WERI-Rb-1 (cell line): ENCODE results near the gene CDK4.

Experiments used
- DNase-seq: peaks from one replicate; pipeline ENCODE4 v3.0.0-alpha.2; 2020
- H3K27ac ChIP-seq: fragments of 250-450 bp; sonication (Bioruptor Pico); 2 replicates; pipeline ENCODE4 v1.5.1; 2020; ENCODE audit warnings: mild to moderate bottlenecking, moderate library complexity
- H3K27me3 ChIP-seq: fragments of 250-450 bp; sonication (Bioruptor Pico); 2 replicates; pipeline ENCODE4 v1.5.1; 2021; ENCODE audit warnings: mild to moderate bottlenecking, low read depth, moderate library complexity; ENCODE audit not compliant: insufficient read depth, severe bottlenecking
- H3K36me3 ChIP-seq: fragments of 250-450 bp; sonication (Bioruptor Pico); 2 replicates; pipeline ENCODE4 v1.5.1; 2020; ENCODE audit warnings: mild to moderate bottlenecking, moderate library complexity
- H3K4me3 ChIP-seq: 2 replicates; pipeline ENCODE4 v1.5.1; 2011; ENCODE audit warnings: low read depth, mild to moderate bottlenecking, control low read depth, low read length
- H3K9me3 ChIP-seq: fragments of 250-450 bp; sonication (Bioruptor Pico); 2 replicates; pipeline ENCODE4 v1.5.1; 2021; ENCODE audit warnings: mild to moderate bottlenecking, moderate library complexity; ENCODE audit not compliant: severe bottlenecking
- TF ChIP-seq, protein P1 (sequence below): IDR thresholded peaks from 2 replicates; pipeline ENCODE4 v1.5.1; 2011; ENCODE audit warnings: low read depth, mild to moderate bottlenecking, control low read depth, inconsistent platforms, low read length

Gene CDK4

DNA sequence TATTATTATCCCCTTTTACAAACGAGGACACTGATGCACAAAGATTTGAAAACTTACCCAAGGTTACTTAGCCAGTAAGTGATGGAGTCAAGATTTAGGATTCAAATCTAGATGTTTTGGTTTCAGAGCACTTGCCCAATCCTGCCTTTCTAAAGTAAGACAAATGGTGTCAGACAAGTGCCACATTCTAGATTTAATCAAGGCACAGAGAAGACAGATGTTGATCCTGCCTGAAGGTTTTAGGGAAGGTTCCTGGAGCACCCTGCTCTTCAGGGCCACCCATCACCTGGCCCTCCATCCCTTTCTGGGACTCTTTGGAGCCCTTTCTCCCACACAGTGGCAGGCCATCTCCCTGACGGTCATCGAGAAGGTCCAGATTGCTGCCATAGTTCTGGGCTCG, 5.7 kb upstream of the CDK4 start:
- Histone ChIP-seq H3K9me3 (no peaks in the 10 kb centered on the region), H3K4me3 (no peak overlapping the region), H3K27me3 (no peaks in the 10 kb centered on the region), H3K36me3 (peaks cover 45% of the 10 kb centered on the region), H3K27ac (no peak overlapping the region)
- no peak for DNase-seq
- TF ChIP-seq, protein P1, sequence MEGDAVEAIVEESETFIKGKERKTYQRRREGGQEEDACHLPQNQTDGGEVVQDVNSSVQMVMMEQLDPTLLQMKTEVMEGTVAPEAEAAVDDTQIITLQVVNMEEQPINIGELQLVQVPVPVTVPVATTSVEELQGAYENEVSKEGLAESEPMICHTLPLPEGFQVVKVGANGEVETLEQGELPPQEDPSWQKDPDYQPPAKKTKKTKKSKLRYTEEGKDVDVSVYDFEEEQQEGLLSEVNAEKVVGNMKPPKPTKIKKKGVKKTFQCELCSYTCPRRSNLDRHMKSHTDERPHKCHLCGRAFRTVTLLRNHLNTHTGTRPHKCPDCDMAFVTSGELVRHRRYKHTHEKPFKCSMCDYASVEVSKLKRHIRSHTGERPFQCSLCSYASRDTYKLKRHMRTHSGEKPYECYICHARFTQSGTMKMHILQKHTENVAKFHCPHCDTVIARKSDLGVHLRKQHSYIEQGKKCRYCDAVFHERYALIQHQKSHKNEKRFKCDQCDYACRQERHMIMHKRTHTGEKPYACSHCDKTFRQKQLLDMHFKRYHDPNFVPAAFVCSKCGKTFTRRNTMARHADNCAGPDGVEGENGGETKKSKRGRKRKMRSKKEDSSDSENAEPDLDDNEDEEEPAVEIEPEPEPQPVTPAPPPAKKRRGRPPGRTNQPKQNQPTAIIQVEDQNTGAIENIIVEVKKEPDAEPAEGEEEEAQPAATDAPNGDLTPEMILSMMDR: no peak

DNA sequence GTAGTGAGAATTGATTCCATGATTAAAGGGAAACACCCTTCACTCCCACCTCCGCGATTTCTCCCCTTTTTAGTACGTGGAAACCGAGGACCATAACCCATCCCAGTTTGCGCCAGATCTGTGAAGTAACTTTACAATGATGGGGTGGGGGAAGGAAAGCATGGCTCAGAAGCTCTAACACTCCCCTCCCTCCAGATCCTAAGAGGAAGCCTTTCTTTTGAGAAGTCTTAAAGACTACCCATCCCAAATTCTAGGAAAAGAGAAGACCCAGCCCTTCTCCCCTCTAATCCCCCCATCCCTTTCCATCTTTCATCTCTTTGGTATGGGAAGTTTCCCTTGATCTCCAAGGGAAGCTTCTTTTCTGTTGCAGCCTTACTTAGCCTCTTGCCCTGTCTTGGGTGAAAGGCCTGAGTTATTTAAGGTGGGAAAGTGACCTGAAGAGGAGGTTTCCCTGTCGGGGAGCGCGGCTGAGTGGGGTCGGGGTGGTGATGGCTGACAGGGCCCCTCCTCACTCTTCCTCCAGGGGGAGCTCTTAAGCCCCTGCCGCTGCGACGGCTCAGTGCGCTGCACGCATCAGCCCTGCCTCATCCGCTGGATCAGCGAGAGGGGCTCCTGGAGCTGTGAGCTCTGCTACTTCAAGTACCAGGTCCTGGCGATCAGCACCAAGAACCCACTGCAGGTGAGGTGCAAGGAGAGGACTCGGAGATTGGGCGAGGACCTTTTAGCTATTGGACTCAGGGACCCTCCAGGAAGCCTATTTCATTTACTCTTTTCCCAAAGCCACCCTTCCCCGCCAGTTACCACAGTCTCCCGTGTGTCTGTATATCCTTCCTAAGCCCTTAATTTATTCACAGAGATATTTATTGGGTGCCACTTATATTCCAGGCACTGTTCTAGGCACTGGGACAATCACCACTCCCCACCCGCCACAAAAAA, 4.6 kb upstream of the CDK4 start:
- H3K27me3 ChIP-seq: no peaks in the 10 kb centered on the region

DNA sequence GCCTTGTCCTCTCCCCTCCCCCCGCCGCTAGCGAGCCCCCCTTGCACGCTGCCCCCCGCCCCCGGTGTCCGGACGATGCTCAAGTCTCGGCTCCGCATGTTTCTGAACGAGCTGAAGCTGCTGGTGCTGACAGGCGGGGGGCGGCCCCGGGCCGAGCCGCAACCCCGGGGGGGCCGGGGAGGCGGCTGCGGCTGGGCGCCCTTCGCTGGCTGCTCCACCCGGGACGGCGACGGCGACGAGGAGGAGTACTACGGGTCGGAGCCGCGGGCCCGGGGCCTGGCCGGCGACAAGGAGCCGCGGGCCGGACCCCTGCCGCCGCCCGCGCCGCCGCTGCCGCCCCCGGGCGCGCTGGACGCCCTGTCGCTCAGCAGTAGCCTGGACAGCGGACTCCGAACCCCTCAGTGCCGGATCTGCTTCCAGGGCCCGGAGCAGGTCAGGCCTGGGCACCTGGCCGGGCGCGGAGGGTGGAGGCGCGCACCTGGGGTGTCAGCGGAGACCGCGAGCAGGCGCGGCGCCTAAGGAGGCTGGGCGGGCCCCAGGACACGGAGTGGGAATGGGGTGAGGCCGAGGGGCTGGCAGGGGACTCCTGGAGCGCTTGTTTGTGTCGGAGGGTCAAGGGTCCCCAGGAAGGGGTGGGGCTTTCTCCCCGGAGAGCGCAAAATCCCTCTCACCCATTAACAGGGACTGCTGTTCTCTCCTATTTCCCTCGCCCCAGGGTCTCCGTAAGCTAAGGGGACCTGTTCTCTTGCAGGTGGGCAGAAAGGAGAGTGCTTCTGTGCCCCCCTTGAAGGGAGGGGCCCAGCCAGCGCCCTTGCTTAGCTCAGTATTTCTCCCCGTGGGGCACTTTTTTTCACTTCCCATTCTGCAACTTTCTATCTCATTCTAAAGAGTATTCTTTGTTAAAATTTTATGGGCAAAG, 3.6 kb upstream of the CDK4 start:
- Histone ChIP-seq H3K27me3 (no peaks in the 10 kb centered on the region), H3K9me3 (no peaks in the 10 kb centered on the region), H3K27ac (peak overlapping the region; percentile 55), H3K36me3 (peaks cover 39% of the 10 kb centered on the region), H3K4me3 (peak overlapping the region; percentile 79)
- no peak for DNase-seq
- TF ChIP-seq, protein P1: no peak

More for the DNA sequence above, 4.6 kb upstream of the CDK4 start:
- peaks cover 41% of the 10 kb centered on the region for H3K36me3 ChIP-seq
- TF ChIP-seq, protein P1: peak; percentile 96
- peak overlapping the region; percentile 79 for H3K4me3 ChIP-seq
- no peaks in the 10 kb centered on the region for H3K9me3 ChIP-seq
- DNase-seq: peak; percentile 79
- no peak overlapping the region for H3K27ac ChIP-seq

DNA sequence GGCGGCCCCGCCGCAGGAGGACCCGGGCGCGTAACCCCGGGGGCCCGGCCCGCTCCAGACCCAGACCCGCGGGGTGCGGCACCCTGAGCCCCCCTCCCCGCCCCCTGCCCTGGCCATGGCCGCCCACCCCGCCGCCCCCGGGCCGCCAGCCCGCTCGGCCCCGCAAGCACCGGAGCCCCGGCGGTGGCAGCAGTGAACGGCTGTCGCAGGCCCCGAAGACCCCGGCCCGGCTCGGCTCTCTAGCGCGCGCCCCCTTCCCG, 3.0 kb upstream of the CDK4 start:
- TF ChIP-seq, protein P1: no peak
- H3K4me3 ChIP-seq: peak overlapping the region; percentile 79

DNA sequence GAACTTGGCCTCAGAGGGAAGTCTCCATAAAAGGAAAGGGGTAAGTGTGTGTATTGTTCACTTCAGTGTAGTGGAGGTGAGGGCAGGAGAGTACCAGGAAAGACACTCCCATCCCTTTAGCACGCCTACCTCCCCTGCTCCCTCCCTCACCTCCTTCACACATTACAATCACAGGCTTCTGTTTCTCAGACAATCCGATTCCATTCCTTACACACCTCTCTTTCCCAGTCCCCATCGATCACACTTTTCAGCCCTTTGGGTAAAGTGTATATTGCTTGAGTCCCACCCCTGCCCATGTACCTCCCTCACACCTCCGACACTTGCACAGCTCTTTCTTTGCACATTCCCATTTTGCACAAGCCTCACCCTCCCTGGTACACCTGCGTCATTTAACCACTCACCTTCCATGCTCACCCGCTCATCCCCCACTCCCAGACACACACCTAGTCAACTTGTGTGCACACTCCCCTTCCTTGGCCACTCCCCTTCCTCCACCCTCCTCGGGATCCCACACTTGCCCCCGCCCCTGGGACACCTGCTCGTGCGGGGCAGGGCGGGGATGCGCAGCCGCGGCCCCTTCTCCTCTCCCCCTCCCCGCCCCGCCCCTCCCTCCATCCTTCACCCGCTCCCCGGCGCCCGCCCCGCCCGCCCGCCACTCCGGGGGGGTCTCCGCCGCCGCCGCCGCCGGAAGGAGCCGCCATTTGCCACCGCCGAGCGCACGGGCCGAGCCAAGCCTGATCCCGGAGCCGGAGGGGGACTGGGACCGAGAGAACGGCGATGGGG, 2.5 kb upstream of the CDK4 start, which contains the start of gene MARCHF9:
Gene MARCHF9, plus strand, starts transcription at position 693 of the 783 bp plus-strand sequence. CDS start 426 bp downstream, outside the sequence.
- H3K27ac ChIP-seq: peak within 1 kb of the TSS; percentile 56
- peak; percentile 93 for DNase-seq
- H3K4me3 ChIP-seq: peak within 1 kb of the TSS; percentile 79
- H3K27me3 ChIP-seq: no peaks in the 10 kb centered on the region
- H3K9me3 ChIP-seq: no peaks in the 10 kb centered on the region
- TF ChIP-seq, protein P1: no peak
- H3K36me3 ChIP-seq: peaks cover 37% of the 10 kb centered on the region

More for the DNA sequence above, 3.0 kb upstream of the CDK4 start:
- no peaks in the 10 kb centered on the region for H3K27me3 ChIP-seq
- peaks cover 39% of the 10 kb centered on the region for H3K36me3 ChIP-seq
- H3K9me3 ChIP-seq: no peaks in the 10 kb centered on the region
- peak overlapping the region; percentile 56; the same call in 1 of the 2 replicates for H3K27ac ChIP-seq
- no peak for DNase-seq
